HCT116 (cell line): Measurements from ENCODE around the gene DUSP6. TPM values are rescaled to one million over a fixed set of nuclear protein-coding genes. Genes with fewer than 3 reads are reported as not detected.

Experiments used
- total RNA-seq: library from RNA; stranded (reverse); gene quantifications from one replicate; pipeline ENCODE4 v1.2.1, GENCODE V29; 2021; ENCODE audit not compliant: unreplicated experiment

Gene DUSP6
- total RNA-seq, 1 experiment from 2014 or later, result 219 TPM

Other genes starting within 250 kb of the DUSP6 start
- 2.8 TPM for gene GALNT4, start 172.3 kb upstream of the DUSP6 start, total RNA-seq
- gene POC1B, start 173.5 kb upstream of the DUSP6 start, total RNA-seq, result 14.3 TPM